Glutamatergic neuron (in vitro differentiated cells): ENCODE measurements around the gene IFNA16. TPM values are rescaled to one million over a fixed set of nuclear protein-coding genes. Genes with fewer than 3 reads are reported as not detected.
"Not testable (repeated sequence)": the region's sequence is repeated elsewhere in the genome, so short reads cannot be mapped to it uniquely, and the experiment has no call there.

ENCODE experiments used
- DNase-seq: peaks from one replicate; pipeline ENCODE4 v3.0.0; 2022
- H3K27ac Mint-ChIP-seq: one replicate; pipeline ENCODE4 v1.8.0; 2020; ENCODE audit warnings: mild to moderate bottlenecking, mixed read lengths, inconsistent platforms; ENCODE audit not compliant: unreplicated experiment
- H3K27me3 Mint-ChIP-seq: one replicate; pipeline ENCODE4 v1.8.0; 2020; ENCODE audit warnings: mild to moderate bottlenecking, moderate library complexity, mixed read lengths, inconsistent platforms; ENCODE audit not compliant: unreplicated experiment
- H3K36me3 Mint-ChIP-seq: one replicate; pipeline ENCODE4 v1.8.0; 2020; ENCODE audit warnings: mild to moderate bottlenecking, mixed read lengths, inconsistent platforms; ENCODE audit not compliant: unreplicated experiment
- H3K4me1 Mint-ChIP-seq: one replicate; pipeline ENCODE4 v1.8.0; 2020; ENCODE audit warnings: mild to moderate bottlenecking, low read depth, mixed read lengths, inconsistent platforms; ENCODE audit not compliant: unreplicated experiment
- H3K4me3 Mint-ChIP-seq: one replicate; pipeline ENCODE4 v1.8.0; 2020; ENCODE audit warnings: mild to moderate bottlenecking, mixed read lengths, inconsistent platforms; ENCODE audit not compliant: unreplicated experiment
- H3K9me3 Mint-ChIP-seq: one replicate; pipeline ENCODE4 v1.8.0; 2020; ENCODE audit warnings: mild to moderate bottlenecking, moderate library complexity, mixed read lengths, inconsistent platforms; ENCODE audit not compliant: unreplicated experiment
- CTCF ChIP-seq: fragments of 200-600 bp; sonication (generic); IDR thresholded peaks from one replicate; pipeline ENCODE4 v1.5.0; 2021; ENCODE audit not compliant: partially characterized antibody, unreplicated experiment
- total RNA-seq: library from RNA; stranded (reverse); fragmentation: NEBNext Ultra II Directional; extraction: Animal tissue kit (Norgen Biotek cat#: 25700); gene quantifications from one replicate; pipeline ENCODE4 v1.2.1, GENCODE V29; 2021; ENCODE audit not compliant: unreplicated experiment

The IFNA16 gene
- total RNA-seq, 1 donor from 2014 or later = not detected

- Mint-ChIP-seq H3K4me1 (no peaks in the 10 kb centered on the region), H3K9me3 (no peaks in the 10 kb centered on the region), H3K27me3 (no peaks in the 10 kb centered on the region), H3K4me3 (no peak overlapping the region), H3K36me3 (no peaks in the 10 kb centered on the region), H3K27ac (no peak overlapping the region)
- no peak for TF ChIP-seq CTCF
- no peak for DNase-seq
Measured at GRCh38 chr9:21174671-21175070, 42.4 kb downstream of the IFNA16 start.

GRCh38 chr9:21172156-21172555 lies 45.0 kb downstream of the IFNA16 start:
- Mint-ChIP-seq H3K4me3 (no peak overlapping the region), H3K27ac (no peak overlapping the region), H3K9me3 (no peaks in the 10 kb centered on the region), H3K4me1 (no peaks in the 10 kb centered on the region), H3K27me3 (no peaks in the 10 kb centered on the region), H3K36me3 (no peaks in the 10 kb centered on the region)
- DNase-seq = no peak
- TF ChIP-seq CTCF = no peak

GRCh38 chr9:21171351-21171750 lies 45.8 kb downstream of the IFNA16 start:
- Mint-ChIP-seq H3K4me1 (no peaks in the 10 kb centered on the region), H3K4me3 (no peak overlapping the region), H3K27me3 (no peaks in the 10 kb centered on the region), H3K9me3 (no peaks in the 10 kb centered on the region), H3K36me3 (no peaks in the 10 kb centered on the region), H3K27ac (no peak overlapping the region)
- DNase-seq = no peak
- no peak for TF ChIP-seq CTCF

GRCh38 chr9:21166560-21166959 lies 50.6 kb downstream of the IFNA16 start, which contains the start of gene IFNA21:
TSS of gene IFNA21 (minus strand) at chr9:21166660. CDS start at chr9:21166612, 48 bp downstream.
- not testable (repeated sequence) for H3K36me3 Mint-ChIP-seq, H3K27me3 Mint-ChIP-seq, H3K4me1 Mint-ChIP-seq, DNase-seq, H3K27ac Mint-ChIP-seq, H3K4me3 Mint-ChIP-seq, H3K9me3 Mint-ChIP-seq

Other genes with a start within 250 kb of the IFNA16 start
- 0.10 TPM for gene HACD4, start 185.7 kb downstream of the IFNA16 start, total RNA-seq
- gene IFNB1, start 139.4 kb downstream of the IFNA16 start, total RNA-seq = not detected
- not detected for gene IFNW1, start 75.5 kb downstream of the IFNA16 start, total RNA-seq
- gene IFNA21, start 50.7 kb downstream of the IFNA16 start, total RNA-seq = not detected
- gene IFNA4, start 29.7 kb downstream of the IFNA16 start, total RNA-seq = not detected
- gene IFNA7, start 15.1 kb downstream of the IFNA16 start, total RNA-seq = not detected
- not detected for gene IFNA10, start 10.2 kb downstream of the IFNA16 start, total RNA-seq
- not detected for gene IFNA17, start 10.9 kb upstream of the IFNA16 start, total RNA-seq
- not detected for gene IFNA14, start 22.7 kb upstream of the IFNA16 start, total RNA-seq
- gene IFNA5, start 88.0 kb upstream of the IFNA16 start, total RNA-seq = not detected
- gene KLHL9, start 118.1 kb upstream of the IFNA16 start, total RNA-seq = 38.7 TPM
- gene IFNA6, start 133.6 kb upstream of the IFNA16 start, total RNA-seq = not detected
- not detected for gene IFNA13, start 150.7 kb upstream of the IFNA16 start, total RNA-seq
- gene IFNA2, start 168.1 kb upstream of the IFNA16 start, total RNA-seq = not detected
- not detected for gene IFNA8, start 191.8 kb upstream of the IFNA16 start, total RNA-seq
- not detected for gene IFNA1, start 223.1 kb upstream of the IFNA16 start, total RNA-seq